ENCODE results near the gene PLD5.

GRCh38 chr1:242178436-242178835 is 346.1 kb downstream of the PLD5 start:
- TF ChIP-seq CTCF (IDR thresholded peaks at IDR 0.05) (no peak), POLR2A (IDR thresholded peaks at IDR 0.05) (no peak)

Data from body of pancreas (tissue), 4 donors.